ENCODE measurements around the gene BCL2. TPM values are rescaled to one million over a fixed set of nuclear protein-coding genes. Genes with fewer than 3 reads are reported as not detected.
A peak's percentile ranks its signal among the peaks of the same experiment; 100 is the strongest.

Gene BCL2
- total RNA-seq, 2 experiments from 2014 or later, result 66.0 to 88.9 TPM

DNA sequence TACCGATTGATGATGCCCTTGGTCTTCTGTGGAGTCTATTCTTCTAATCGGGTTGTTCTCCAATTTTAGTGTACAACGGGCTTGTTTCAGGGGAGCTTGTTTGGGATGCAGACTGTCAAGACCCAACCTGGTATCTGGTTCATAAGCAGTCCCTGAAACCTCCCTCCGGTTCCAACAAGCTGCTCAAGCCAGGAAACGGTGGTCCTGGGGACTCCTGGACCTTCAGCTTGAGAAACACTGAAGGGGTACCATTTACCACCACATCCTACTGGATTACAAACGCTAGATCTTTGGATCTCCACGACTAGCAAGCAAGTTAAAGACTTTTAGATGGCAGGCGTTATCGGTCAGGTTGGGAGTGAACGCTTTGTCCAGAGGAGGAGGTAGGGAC, 2.0 kb downstream of the BCL2 start:
- no peaks in the 10 kb centered on the region for H3K27me3 Mint-ChIP-seq
- DNase-seq, result no peak
- POLR2A ChIA-PET, result interaction anchor here (0.5 to 1.4 kb wide), 8 partner anchors 15 to 185 kb away, joined by 3 to 6 read pairs (median 4); no protein-coding TSS in a partner anchor
- intact Hi-C loops (cut with DNase I, micrococcal nuclease), result loop anchor here in 1 of 2 experiments (5.0 kb wide), 1 partner anchor 120 kb away; no protein-coding TSS in a partner anchor
- peak overlapping the region; percentile 92 for H3K27ac Mint-ChIP-seq
- H3K4me1 Mint-ChIP-seq, result peaks cover 41% of the 10 kb centered on the region
- ATAC-seq, result no peak
- peaks cover 53% of the 10 kb centered on the region for H3K36me3 Mint-ChIP-seq (ENCODE audit: low read depth)
- peak overlapping the region; percentile 98 for H3K4me3 Mint-ChIP-seq
- no peaks in the 10 kb centered on the region for H3K9me3 Mint-ChIP-seq (ENCODE audit: low read depth)
- CTCF ChIA-PET, result interaction anchor here (0.6 to 3.9 kb wide), 56 partner anchors 11 to 603 kb away, joined by 3 to 60 read pairs (median 5); partner anchors contain the start of genes PHLPP1 and VPS4B

DNA sequence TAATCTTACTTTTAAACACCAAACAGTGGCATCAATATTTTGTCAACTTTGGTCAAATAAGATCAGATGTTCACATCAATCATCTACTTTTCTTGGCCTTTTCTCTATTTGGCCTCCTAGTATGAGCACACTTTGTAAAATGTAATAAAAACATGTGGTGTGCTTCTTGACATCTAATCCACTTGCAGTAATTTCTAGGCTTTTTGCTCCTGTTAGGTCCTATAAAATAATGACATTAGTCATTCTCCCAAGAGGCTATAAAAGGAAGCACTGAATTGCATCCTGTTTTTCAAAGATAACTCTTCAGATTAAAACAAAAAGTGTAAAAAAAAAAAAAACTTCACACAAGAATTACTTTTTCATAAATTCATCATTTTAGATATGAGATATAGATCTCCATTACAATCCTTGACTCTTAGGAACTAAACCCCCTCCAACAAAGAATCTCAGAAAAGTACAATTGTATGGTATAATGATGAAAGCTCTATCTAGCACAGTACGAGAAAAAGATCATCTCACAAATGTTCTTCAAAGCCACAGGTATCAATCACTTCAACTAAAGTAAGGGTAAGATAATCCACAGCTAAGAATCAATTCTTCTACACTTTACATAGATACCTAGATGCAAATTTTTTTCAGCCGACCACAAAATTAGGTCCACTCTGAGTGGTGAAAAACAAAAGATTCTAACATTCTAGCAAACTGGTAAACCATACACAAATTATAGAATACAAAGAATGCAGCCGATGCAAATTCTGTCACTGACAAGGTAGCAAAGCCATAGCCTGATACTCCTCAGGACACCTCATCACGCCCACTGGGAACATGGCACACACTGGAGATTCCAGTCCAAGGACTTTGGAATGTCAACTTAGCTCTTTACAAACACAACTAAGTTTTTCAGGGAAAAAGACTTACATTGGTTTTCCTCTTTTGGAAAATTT, 2.7 kb downstream of the BCL2 start:
- Mint-ChIP-seq H3K27ac (peak overlapping the region; percentile 92), H3K4me3 (peak overlapping the region; percentile 98), H3K4me1 (peaks cover 42% of the 10 kb centered on the region), H3K9me3 (ENCODE audit: low read depth) (no peaks in the 10 kb centered on the region), H3K27me3 (no peaks in the 10 kb centered on the region), H3K36me3 (ENCODE audit: low read depth) (peaks cover 59% of the 10 kb centered on the region)
- ChIA-PET POLR2A (interaction anchor here (0.5 to 1.4 kb wide), 2 partner anchors 147 to 156 kb away, joined by 3 to 5 read pairs; no protein-coding TSS in a partner anchor), CTCF (interaction anchor here (0.6 to 3.9 kb wide), 42 partner anchors 10 to 602 kb away, joined by 3 to 60 read pairs (median 6); partner anchors contain the start of genes PHLPP1 and VPS4B)
- intact Hi-C loops (cut with DNase I, micrococcal nuclease), result loop anchor here in 1 of 2 experiments (5.0 kb wide), 1 partner anchor 120 kb away; no protein-coding TSS in a partner anchor
- DNase-seq (no peak), ATAC-seq (no peak)

DNA sequence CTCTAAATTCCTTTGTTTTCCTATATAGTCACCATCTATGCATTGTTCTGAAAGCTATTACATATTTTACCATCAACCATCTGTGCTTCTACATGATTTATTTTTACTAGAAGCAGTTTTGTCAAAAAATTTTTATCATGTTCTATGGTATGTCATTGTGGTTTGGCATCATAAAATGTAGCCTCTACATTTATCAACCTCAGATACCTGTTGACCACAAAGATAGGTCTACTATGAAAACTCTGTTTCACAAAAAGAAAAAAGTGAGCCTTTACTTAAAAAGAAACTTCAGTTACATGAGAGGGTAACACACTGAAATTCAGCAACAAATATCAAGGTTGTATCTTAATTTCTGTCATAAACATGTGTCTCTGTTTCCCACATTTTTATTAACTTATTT, 3.7 kb downstream of the BCL2 start:
- peaks cover 66% of the 10 kb centered on the region for H3K36me3 Mint-ChIP-seq (ENCODE audit: low read depth)
- CTCF ChIA-PET, result interaction anchor here (0.7 to 2.4 kb wide), 5 partner anchors 14 to 196 kb away, joined by 3 to 9 read pairs (median 4); no protein-coding TSS in a partner anchor

DNA sequence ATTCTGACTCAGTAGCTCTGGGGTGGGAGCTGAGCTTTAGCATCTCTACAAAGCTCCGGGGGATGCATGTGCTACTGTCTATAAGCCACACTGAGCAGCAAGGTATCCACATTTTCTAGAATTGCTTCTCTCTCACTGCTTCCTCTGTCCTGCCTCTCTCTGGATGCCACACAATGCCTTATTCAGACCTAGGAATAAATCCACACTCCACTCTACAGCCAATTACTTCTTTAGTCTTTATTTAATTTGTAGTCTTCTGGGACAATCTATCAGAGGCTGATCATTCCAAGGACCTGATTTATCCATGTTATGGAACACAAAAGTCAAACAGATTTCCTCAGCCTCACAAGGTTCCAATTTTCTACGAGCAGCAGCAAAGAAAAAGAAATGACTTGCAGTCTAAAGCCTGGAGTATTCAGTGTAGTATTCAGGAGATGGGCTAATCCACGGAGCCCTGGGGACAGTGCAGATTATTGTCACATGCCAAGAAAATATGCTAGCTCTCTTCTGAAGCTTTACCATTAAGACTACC, 4.4 kb downstream of the BCL2 start:
- H3K4me1 Mint-ChIP-seq, result peaks cover 52% of the 10 kb centered on the region
- ChIA-PET CTCF (interaction anchor here (0.6 to 2.4 kb wide), 16 partner anchors 8 to 298 kb away, joined by 3 to 10 read pairs (median 4); no protein-coding TSS in a partner anchor), POLR2A (interaction anchor here (0.5 kb wide), 1 partner anchor 119 kb away, joined by 3 read pairs; no protein-coding TSS in a partner anchor)
- H3K27ac Mint-ChIP-seq, result peak overlapping the region; percentile 66
- H3K27me3 Mint-ChIP-seq, result no peaks in the 10 kb centered on the region
- H3K4me3 Mint-ChIP-seq, result peak overlapping the region; percentile 98
- DNase-seq, result no peak
- H3K9me3 Mint-ChIP-seq (ENCODE audit: low read depth), result no peaks in the 10 kb centered on the region
- H3K36me3 Mint-ChIP-seq (ENCODE audit: low read depth), result peaks cover 72% of the 10 kb centered on the region
- intact Hi-C loops (cut with DNase I, micrococcal nuclease), result loop anchor here in 1 of 2 experiments (5.0 kb wide), 1 partner anchor 118 kb away; no protein-coding TSS in a partner anchor
- no peak for ATAC-seq

More for the DNA sequence above, 3.7 kb downstream of the BCL2 start:
- peak overlapping the region; percentile 81 for H3K27ac Mint-ChIP-seq
- POLR2A ChIA-PET, result no interaction called here
- no peaks in the 10 kb centered on the region for H3K9me3 Mint-ChIP-seq (ENCODE audit: low read depth)
- no peak for DNase-seq
- H3K27me3 Mint-ChIP-seq, result no peaks in the 10 kb centered on the region
- peaks cover 46% of the 10 kb centered on the region for H3K4me1 Mint-ChIP-seq
- intact Hi-C loops (cut with DNase I, micrococcal nuclease), result loop anchor here in 1 of 2 experiments (5.0 kb wide), 1 partner anchor 119 kb away; no protein-coding TSS in a partner anchor
- H3K4me3 Mint-ChIP-seq, result peak overlapping the region; percentile 98
- ATAC-seq, result no peak

DNA sequence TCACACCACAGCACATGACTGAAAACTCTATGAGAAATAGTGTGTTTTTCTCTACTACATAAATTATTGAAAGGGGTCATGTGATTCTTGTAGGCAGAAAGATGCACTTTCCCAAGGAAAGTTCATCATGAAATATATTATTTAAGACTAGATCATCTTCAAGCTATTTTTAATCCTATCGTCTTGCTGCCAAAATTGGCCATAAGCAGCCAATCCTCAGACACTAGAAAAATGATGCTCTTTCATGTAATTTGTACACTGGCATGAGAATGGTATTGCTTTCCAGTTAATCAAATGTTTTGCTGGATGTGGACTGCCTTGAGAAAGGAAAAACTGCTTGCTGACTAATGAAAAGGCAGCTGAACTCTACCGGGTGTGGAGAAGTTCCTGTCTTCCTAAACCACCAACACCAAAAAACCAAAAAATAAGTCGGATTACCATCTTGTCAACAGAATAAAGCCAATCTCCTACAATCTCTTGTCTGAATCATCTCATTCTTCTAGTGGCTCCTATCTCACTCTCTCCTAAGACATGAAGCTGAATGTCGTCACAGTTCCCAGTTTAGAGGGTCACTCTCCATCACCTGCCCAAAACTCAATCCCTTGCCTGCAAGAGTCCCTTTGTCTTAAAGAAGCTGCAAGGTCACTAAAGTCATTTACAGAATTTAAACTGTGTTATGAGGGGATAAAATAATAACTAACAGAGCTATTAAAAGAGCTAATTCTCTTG, 5.3 kb downstream of the BCL2 start:
- intact Hi-C loops (cut with DNase I, micrococcal nuclease), result loop anchor here in 1 of 2 experiments (1.0 kb wide), 1 partner anchor 11 kb away; no protein-coding TSS in a partner anchor
- H3K27ac Mint-ChIP-seq, result peak overlapping the region; percentile 66
- H3K9me3 Mint-ChIP-seq (ENCODE audit: low read depth), result no peaks in the 10 kb centered on the region
- peak overlapping the region; percentile 98 for H3K4me3 Mint-ChIP-seq
- ATAC-seq (no peak), DNase-seq (no peak)
- peaks cover 75% of the 10 kb centered on the region for H3K36me3 Mint-ChIP-seq (ENCODE audit: low read depth)
- H3K27me3 Mint-ChIP-seq, result no peaks in the 10 kb centered on the region
- POLR2A ChIA-PET, result no interaction called here
- CTCF ChIA-PET, result interaction anchor here (0.7 to 2.4 kb wide), 18 partner anchors 9 to 297 kb away, joined by 3 to 10 read pairs (median 4); no protein-coding TSS in a partner anchor
- peaks cover 59% of the 10 kb centered on the region for H3K4me1 Mint-ChIP-seq

DNA sequence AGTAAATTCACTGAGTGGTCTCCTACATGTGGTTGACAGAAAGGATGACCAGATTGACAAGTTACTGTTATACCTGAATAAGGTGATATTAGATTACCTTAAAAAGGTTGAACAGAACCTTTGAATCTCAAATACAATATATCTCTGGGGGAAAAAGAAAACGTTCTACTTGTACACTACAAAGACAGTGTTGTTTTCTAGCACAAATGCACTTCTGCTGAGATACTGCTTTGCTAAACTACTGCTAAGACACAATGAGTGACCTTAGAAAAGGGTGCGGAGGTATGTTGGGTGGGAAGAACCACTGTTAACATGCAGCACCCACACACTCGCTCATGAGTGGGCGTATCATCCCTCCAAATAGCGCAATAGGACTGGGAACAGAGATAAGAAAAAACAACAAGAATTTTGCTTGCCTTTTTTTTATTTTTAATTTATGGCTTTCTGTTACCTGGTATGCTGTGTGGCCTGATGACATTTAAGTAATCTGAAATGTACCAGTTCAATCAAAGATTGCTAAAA, 6.1 kb downstream of the BCL2 start:
- Mint-ChIP-seq H3K27me3 (no peaks in the 10 kb centered on the region), H3K4me1 (peaks cover 66% of the 10 kb centered on the region), H3K36me3 (ENCODE audit: low read depth) (peaks cover 68% of the 10 kb centered on the region), H3K4me3 (peak overlapping the region; percentile 98), H3K27ac (peak overlapping the region; percentile 68), H3K9me3 (ENCODE audit: low read depth) (no peaks in the 10 kb centered on the region)
- no peak for DNase-seq
- POLR2A ChIA-PET, result no interaction called here
- CTCF ChIA-PET, result interaction anchor here (0.7 to 2.4 kb wide), 9 partner anchors 9 to 296 kb away, joined by 3 to 10 read pairs (median 4); no protein-coding TSS in a partner anchor
- intact Hi-C loops (cut with DNase I, micrococcal nuclease), result no loop called here
- no peak for ATAC-seq

DNA sequence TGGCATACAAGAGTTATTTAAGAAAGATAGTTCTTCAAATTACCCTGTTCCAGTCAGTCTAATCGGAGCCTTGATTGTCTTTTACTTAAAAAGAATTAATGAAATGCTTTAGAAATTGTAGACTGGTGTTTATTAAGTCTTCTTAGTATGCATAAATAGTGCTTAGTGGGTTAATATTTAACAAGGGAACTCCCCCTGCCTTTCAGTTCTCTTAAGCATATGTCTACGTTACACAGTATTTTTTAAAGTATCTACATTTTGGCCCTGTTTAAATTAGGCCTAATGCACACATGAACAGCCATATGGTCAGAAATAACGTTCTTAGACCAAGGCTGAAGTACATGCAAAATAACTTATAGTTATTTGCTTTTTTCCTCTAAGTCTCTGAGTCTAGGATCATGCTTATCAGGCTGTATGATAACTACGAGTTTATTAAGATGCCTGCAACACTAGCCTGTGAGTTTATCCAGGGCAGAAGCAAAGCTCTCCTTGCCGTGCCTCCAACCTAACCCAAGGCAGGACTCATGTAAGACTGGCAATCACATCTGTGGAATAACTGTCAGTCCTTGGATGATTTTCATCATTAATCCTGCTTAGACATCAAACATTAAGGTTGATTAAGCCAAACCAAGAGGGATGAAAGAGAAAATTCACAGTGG, 6.7 kb downstream of the BCL2 start:
- peak overlapping the region; percentile 98 for H3K4me3 Mint-ChIP-seq
- peaks cover 68% of the 10 kb centered on the region for H3K36me3 Mint-ChIP-seq (ENCODE audit: low read depth)
- ChIA-PET POLR2A (no interaction called here), CTCF (interaction anchor here (1.5 to 3.0 kb wide), 3 partner anchors 11 to 181 kb away, joined by 3 to 11 read pairs (median 8); no protein-coding TSS in a partner anchor)
- peaks cover 72% of the 10 kb centered on the region for H3K4me1 Mint-ChIP-seq
- no peak for ATAC-seq
- H3K27me3 Mint-ChIP-seq, result no peaks in the 10 kb centered on the region
- H3K27ac Mint-ChIP-seq, result peak overlapping the region; percentile 68
- DNase-seq, result no peak
- intact Hi-C loops (cut with DNase I, micrococcal nuclease), result no loop called here
- H3K9me3 Mint-ChIP-seq (ENCODE audit: low read depth), result no peaks in the 10 kb centered on the region

DNA sequence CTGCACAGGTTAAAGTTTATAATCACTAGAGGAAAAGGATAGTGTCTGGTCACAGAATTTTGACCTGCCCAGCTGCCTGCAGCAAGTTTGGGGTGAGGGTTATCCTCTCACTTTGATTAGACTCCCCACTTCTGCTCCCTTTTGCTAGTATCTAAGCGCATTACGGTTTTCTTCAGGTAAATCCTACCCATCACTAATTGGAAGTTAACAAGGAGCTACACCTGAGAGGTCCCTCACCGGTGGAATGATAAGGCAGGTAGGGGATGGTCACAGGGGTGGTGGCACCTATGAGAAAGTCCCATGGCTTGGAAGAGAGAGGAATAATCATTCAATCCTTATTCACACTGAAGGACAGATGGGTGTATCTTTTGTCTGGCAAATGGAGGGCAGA, 7.6 kb downstream of the BCL2 start:
- CTCF ChIA-PET, result interaction anchor here (1.5 to 3.0 kb wide), 5 partner anchors 8 to 180 kb away, joined by 3 to 11 read pairs (median 5); partner anchors contain the start of gene BCL2
- POLR2A ChIA-PET, result no interaction called here
- H3K27me3 Mint-ChIP-seq, result no peaks in the 10 kb centered on the region
- DNase-seq (no peak), ATAC-seq (no peak)
- peaks cover 64% of the 10 kb centered on the region for H3K36me3 Mint-ChIP-seq (ENCODE audit: low read depth)
- intact Hi-C loops (cut with DNase I, micrococcal nuclease), result no loop called here
- H3K9me3 Mint-ChIP-seq (ENCODE audit: low read depth), result no peaks in the 10 kb centered on the region
- no peak overlapping the region for H3K4me3 Mint-ChIP-seq
- H3K4me1 Mint-ChIP-seq, result peaks cover 78% of the 10 kb centered on the region
- peak overlapping the region; percentile 16 for H3K27ac Mint-ChIP-seq

DNA sequence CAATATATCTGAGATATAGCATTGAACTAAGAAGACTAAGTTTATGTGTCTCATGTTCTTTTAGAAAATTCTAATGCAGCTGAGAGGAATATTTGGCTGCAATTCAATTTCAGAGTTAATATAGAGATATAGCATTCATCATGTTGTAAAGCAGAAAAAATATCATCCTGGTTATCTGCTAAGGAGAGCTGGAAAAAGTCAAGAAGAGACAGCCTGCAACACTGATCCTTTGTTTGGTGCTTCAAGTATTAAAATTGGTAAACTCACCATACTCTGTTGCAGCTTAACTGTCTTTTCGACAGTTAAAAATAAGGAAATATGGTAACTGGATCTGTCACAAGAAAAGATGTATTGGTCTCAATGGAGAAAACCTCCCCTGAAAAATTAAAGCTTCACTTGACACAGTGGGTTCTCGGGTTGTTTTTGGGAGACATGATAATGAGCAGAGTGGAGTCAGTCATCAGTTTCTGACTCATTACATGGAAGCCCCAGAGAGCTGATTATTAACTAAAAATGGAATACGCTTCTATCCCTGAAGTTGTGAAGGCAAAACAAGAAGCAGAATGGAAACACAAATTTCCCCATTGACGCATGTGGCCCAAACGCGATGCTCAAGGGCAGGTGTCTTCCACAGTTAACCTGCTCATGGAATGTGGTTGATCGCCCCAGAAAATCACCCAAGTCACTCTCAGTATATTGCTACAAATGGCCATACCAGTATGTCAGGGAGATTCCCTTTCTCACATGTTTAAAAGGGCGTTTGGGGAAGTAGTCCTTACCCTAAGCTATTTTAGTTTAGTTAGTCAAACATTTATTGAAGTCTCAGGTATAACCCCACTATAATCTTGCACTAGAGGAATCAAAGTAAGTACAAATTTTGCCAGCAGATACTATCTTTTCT, 8.2 kb downstream of the BCL2 start:
- ChIA-PET CTCF (interaction anchor here (1.2 to 3.0 kb wide), 5 partner anchors 8 to 180 kb away, joined by 3 to 11 read pairs (median 5); partner anchors contain the start of gene BCL2), POLR2A (interaction anchor here (0.8 kb wide), 1 partner anchor 223 kb away, joined by 3 read pairs; no protein-coding TSS in a partner anchor)
- H3K4me1 Mint-ChIP-seq, result peaks cover 82% of the 10 kb centered on the region
- H3K4me3 Mint-ChIP-seq, result no peak overlapping the region
- no peaks in the 10 kb centered on the region for H3K9me3 Mint-ChIP-seq (ENCODE audit: low read depth)
- no peak for ATAC-seq
- H3K27ac Mint-ChIP-seq, result peak overlapping the region; percentile 7
- no peak for DNase-seq
- peaks cover 63% of the 10 kb centered on the region for H3K36me3 Mint-ChIP-seq (ENCODE audit: low read depth)
- intact Hi-C loops (cut with DNase I, micrococcal nuclease), result no loop called here
- no peaks in the 10 kb centered on the region for H3K27me3 Mint-ChIP-seq

Measured in activated CD4-positive, alpha-beta T cell treated with anti-CD3 and anti-CD28 coated beads for 36 hours (primary cell).